GM12801 (cell line): ENCODE results near the gene BBLN.

Source experiments
- TF ChIP-seq, protein P1 (sequence below): IDR thresholded peaks from one replicate; pipeline ENCODE4 v1.5.1; 2011; ENCODE audit warnings: control low read depth; ENCODE audit not compliant: insufficient read length; ENCODE audit errors: extremely low read depth

BBLN gene, protein sequence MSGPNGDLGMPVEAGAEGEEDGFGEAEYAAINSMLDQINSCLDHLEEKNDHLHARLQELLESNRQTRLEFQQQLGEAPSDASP

DNA sequence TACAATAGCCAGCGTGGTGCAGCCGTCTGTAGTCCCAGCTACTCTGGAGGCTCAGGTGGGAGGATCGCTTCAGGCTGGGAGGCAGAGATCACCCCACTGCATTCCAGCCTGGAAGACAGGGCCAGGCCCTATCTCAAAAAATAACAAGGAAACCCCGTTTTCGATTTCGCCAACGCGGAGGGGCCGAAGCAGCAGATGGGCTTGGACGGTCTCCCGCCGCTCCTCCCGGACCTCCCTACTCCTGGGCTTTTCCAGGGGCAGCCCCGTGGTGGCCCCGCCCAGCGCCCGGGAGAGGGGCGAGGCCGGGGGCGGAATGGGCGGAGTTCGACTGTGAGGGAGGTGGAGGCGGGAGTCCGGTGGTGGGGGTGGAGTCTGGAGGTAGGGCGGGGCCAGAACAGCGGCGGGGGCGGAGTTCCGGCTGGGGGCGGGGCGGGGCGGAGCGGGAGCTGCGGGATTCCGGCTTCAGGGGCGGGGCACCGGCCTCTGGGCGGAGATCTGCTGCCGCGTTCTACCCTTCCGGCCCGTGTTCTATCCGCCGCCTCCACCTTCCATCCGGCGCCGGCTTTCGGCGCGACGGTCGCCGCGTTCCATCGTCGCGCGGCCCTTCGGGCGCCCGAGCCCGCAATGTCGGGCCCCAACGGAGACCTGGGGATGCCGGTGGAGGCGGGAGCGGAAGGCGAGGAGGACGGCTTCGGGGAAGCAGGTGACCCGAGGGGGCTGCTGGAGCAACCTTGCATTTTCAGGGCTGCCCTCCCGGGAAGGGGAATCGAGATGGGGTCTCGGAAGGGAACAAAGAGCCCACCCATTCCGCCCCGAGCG, at the start of gene BBLN:
Gene BBLN, plus strand, starts transcription at position 482 of the 819 bp plus-strand sequence. Its CDS starts 143 bp downstream, at position 625.
- TF ChIP-seq, protein P1, sequence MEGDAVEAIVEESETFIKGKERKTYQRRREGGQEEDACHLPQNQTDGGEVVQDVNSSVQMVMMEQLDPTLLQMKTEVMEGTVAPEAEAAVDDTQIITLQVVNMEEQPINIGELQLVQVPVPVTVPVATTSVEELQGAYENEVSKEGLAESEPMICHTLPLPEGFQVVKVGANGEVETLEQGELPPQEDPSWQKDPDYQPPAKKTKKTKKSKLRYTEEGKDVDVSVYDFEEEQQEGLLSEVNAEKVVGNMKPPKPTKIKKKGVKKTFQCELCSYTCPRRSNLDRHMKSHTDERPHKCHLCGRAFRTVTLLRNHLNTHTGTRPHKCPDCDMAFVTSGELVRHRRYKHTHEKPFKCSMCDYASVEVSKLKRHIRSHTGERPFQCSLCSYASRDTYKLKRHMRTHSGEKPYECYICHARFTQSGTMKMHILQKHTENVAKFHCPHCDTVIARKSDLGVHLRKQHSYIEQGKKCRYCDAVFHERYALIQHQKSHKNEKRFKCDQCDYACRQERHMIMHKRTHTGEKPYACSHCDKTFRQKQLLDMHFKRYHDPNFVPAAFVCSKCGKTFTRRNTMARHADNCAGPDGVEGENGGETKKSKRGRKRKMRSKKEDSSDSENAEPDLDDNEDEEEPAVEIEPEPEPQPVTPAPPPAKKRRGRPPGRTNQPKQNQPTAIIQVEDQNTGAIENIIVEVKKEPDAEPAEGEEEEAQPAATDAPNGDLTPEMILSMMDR: no peak

DNA sequence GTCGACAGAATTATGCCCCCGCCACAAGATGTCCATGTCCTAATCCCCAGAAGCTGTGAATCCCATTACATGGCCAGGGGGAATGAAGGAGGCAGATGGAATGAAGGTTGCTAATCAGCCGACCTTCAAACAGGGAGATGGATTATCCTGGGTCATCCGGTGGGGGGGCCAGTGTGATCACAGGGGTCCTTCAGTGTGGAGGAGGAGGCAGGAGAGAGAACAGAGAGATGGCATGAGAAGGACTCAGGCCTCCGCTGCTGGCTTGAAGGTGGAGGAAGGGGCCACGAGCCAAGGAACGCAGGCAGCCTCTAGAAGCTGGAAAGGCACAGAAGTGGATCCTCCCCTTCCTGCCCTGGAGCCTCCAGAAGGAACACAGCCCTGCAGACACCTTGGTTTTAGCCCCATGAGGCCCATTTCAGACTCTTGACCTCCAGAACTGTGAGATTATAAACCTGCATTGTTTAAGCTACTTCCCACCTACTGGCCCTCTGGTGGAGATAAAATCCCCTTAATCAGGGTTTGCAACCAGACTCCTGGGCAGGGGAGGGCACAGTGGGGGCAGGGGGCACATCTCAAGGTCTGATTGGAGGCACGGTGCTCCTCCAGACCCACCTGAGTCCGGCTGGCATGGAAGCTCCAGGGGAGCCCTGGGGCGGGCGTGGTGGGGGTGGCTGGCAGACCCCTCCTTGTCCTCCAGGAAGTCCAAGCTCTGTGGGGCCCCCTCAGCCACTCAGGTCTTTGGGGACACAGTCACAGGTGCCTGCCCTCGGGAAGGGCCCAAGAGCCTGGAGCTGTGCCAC, 46.3 kb upstream of the BBLN start:
- TF ChIP-seq, protein P1: no peak

DNA sequence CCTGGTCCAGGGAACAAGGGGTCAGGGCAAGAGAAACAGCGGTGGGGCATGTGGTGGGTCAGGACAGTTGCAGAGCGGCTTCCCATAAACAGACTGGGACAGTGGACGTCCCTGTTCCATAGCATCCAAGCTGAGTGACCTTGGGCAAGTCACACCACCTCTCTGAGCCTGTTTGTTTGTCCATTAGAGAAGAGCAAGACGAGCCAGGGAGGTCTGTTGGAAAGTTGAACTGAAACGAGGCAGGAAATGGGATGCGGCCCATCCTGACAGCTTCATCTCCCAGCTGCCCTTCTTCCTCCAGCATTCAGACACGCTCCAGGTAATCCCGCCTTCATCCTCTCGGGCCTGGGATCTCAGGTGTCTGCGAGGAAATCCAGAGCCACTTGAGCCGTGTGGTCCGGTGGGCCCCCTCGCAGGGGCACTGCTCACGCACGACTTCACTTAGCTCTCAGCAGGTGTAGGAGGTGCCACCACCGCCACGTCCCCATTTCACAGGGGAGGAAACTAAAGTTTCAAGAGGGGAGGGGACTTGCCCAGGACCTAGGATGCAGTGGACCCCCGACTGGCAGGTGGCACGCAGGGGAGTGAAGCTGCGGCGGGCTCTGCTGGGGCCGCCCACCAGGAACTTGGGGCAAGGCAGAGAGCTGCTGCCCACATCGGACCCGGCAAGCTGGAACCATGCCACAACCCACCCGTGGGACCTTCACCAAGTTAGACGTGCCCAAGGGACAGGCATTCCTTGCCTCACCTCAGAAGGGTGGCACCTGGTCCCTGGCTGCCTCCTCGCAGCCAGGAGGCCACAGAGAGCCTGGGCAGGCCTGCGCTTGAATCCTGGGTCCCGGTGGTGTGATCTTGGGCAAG, 45.5 kb upstream of the BBLN start:
- TF ChIP-seq, protein P1: no peak

DNA sequence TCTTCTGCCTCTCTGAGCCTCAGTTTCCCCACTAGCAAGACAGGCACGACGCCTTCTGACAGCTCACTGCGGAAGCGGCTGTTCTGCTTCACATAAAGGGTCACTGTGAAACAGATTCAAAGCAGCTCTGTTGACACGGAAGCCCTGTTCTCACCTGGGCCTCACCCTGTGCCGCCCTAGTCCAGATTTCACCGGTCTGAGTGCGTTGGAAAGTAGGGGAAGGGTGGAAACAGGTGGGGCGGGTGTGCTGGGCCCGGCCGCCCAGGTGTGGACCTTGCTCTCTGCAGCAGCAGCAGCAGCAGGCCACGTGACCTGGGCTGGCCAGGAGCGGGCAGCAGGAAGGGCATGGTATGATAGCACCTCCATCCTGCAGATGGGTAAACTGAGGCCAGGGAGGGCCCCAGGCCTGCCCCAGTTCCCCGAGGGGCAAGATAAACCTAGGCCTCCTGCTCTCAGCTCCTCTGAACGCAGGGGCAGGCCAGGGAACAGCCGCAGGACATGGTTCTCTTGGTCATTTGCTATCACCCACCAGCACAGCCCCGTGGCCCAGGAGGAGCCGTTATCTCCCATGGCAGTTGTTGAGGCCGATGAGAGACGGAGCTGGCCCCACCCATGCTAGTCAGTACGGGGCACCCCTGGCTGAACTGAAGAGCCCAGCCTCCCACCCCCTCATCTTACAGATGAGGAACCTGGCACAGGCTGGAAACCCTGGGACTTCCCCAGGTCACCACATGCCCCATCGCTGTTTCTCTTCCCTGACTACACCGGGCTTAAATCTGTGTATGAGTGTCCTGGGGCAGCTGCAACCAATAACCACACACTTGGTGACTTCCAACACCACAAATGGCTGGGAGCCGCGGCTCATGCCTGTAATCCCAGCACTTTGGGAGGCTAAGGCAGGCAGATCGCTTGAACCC, 44.6 kb upstream of the BBLN start:
- TF ChIP-seq, protein P1: no peak

DNA sequence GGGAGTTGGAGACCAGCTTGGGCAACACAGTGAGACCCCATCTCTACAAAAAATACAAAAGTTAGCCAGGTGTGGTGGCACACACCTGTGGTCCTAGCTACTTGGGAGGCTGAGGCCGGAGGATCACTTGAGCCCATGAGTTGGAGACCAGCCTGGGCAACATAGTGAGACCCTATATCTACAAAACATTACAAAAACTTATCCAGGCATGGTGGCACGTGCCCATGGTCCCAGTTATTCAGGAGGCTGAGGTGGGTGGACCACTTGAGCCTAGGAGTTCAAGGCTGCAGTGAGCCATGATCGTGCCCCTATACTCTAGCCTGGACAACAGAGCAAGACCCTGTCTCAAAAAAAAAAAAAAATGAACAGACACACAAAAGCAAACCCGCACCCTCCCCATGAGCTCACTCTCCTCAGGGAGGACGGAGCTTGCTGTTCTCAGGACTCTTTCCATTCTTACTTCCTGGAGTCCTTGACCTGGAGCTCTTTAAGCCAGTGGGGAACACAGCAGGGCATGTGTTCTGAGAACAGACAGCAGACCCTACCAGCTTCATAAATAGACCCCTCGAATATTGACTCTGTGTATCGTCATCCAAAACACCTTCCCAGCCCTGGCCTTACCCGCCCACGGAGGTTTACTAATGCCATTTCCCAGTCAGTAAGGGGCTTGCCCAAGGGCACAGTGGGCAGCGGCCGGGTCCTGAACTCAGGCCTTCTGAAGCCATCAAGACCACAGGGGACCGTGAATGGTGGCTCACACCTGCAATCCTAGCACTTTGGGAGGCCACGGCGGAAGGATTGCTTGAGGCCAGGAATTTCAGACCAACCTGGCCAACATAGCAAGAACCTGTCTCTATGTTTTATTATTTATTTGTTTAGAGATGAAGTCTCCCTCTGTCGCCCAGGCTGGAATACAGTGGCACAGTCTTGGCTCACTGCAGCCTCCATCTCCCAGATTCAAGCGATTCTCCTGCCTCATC, 43.7 kb upstream of the BBLN start:
- TF ChIP-seq, protein P1: no peak
